Lower lobe of right lung (tissue), 2 donors: ENCODE data around the gene TP63. TPM values are rescaled to one million over a fixed set of nuclear protein-coding genes. Genes with fewer than 3 reads are reported as not detected.

Source experiments
- ATAC-seq, 2 donors: fragments of 200-7000 bp; cut with Tn5 transposase; one replicate each; pipeline ENCODE4 v1.9.1; 2020 to 2022; ENCODE audit warnings: mild to moderate bottlenecking in 2 of 2, moderate library complexity in 2 of 2
- DNase-seq: peaks from one replicate; pipeline ENCODE4 v3.0.0-alpha.2; 2020
- H3K27ac ChIP-seq: fragments of 200-600 bp; one replicate; pipeline ENCODE4 v1.8.0; 2022
- H3K27me3 ChIP-seq: fragments of 200-600 bp; one replicate; pipeline ENCODE4 v1.8.0; 2022; ENCODE audit warnings: low read depth
- H3K36me3 ChIP-seq: fragments of 200-600 bp; one replicate; pipeline ENCODE4 v1.8.0; 2022; ENCODE audit warnings: mild to moderate bottlenecking
- H3K4me1 ChIP-seq: fragments of 200-600 bp; one replicate; pipeline ENCODE4 v1.8.0; 2022
- H3K4me3 ChIP-seq: fragments of 200-600 bp; one replicate; pipeline ENCODE4 v1.8.0; 2022; ENCODE audit warnings: mild to moderate bottlenecking
- H3K9me3 ChIP-seq: fragments of 200-600 bp; one replicate; pipeline ENCODE4 v1.8.0; 2022
- CTCF ChIP-seq: fragments of 200-600 bp; IDR thresholded peaks from one replicate; pipeline ENCODE4 v1.8.0; 2022; ENCODE audit warnings: antibody characterized with exemption, mild to moderate bottlenecking
- intact Hi-C: fragments of 100-400 bp; cut with DNase I; formaldehyde crosslinking; loops from one replicate; pipeline ENCODE4 v1.11.0; 2022
- total RNA-seq: library from RNA; stranded (reverse); fragmentation: NEBNext Ultra II Directional; extraction: Animal tissue kit (Norgen Biotek cat#: 25700); gene quantifications from one replicate; pipeline ENCODE4 v1.2.1, GENCODE V29; 2021
- donor health status: DM: no; HTN: yes; CAD: no; lungs with severe emphysema.

The TP63 gene
- total RNA-seq, 1 donor from 2014 or later, result 2.1 TPM

GRCh38 chr3:189826566-189826965 is 195.4 kb downstream of the TP63 start:
- intact Hi-C loops, result no loop called here

GRCh38 chr3:189827108-189827507 is 195.9 kb downstream of the TP63 start:
- Histone ChIP-seq H3K9me3 (no peaks in the 10 kb centered on the region), H3K36me3 (no peaks in the 10 kb centered on the region), H3K27ac (no peak overlapping the region), H3K4me1 (no peaks in the 10 kb centered on the region), H3K27me3 (no peaks in the 10 kb centered on the region), H3K4me3 (no peak overlapping the region)
- no peak for TF ChIP-seq CTCF
- ATAC-seq (no peak), DNase-seq (no peak)
- intact Hi-C loops, result no loop called here

More at GRCh38 chr3:189826566-189826965, 195.4 kb downstream of the TP63 start:
- DNase-seq (no peak), ATAC-seq (no peak)
- no peaks in the 10 kb centered on the region for H3K4me1 ChIP-seq
- H3K9me3 ChIP-seq, result no peaks in the 10 kb centered on the region
- no peaks in the 10 kb centered on the region for H3K27me3 ChIP-seq
- no peaks in the 10 kb centered on the region for H3K36me3 ChIP-seq
- H3K4me3 ChIP-seq, result no peak overlapping the region
- TF ChIP-seq CTCF, result no peak
- no peak overlapping the region for H3K27ac ChIP-seq

DNA sequence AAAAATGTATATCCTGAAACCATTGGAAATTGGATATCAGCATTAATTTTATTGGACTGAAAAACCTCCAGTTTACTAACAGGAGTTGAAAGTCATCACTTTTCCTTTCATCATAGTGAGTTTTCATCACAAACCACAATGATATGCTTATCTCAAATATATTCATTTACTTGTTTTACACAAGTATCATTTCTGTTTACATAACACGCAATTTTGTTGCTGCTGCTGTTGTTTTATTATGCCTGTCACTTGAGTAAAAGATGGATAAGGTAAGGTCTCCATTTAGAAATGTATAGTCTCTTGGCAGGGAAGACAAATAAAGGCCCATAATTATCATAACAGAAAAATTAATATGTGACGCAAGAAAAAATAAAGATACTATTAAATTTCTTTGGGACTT is 199.2 kb downstream of the TP63 start:
- no peak for TF ChIP-seq CTCF
- Histone ChIP-seq H3K4me1 (no peaks in the 10 kb centered on the region), H3K9me3 (no peaks in the 10 kb centered on the region), H3K36me3 (no peaks in the 10 kb centered on the region), H3K27ac (no peak overlapping the region), H3K4me3 (no peak overlapping the region), H3K27me3 (no peaks in the 10 kb centered on the region)
- intact Hi-C loops, result no loop called here
- ATAC-seq (no peak), DNase-seq (no peak)

GRCh38 chr3:189833266-189833665 is 202.1 kb downstream of the TP63 start:
- intact Hi-C loops, result no loop called here
- Histone ChIP-seq H3K27ac (no peak overlapping the region), H3K4me1 (no peaks in the 10 kb centered on the region), H3K4me3 (no peak overlapping the region), H3K36me3 (no peaks in the 10 kb centered on the region), H3K27me3 (no peaks in the 10 kb centered on the region), H3K9me3 (no peaks in the 10 kb centered on the region)
- no peak for DNase-seq
- no peak for ATAC-seq
- TF ChIP-seq CTCF, result no peak

DNA sequence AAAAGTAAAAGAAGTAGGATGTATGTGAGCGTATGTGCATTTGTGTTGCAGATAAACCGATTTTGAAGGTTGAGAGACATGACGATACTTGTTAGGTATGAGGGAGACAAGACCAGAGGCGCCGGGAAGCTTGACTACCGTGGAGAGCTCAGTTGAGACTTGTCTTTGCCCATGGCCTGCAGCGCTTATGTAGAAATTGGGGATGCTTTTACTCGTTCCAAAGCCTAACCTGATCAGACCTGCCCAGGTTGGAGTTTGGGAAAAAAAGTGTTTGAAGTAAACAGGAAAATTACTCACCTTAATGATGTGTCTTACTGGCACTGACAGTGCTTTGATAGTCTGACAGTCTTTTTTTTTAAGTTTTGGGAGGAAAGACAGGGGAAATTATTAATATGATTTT is 202.8 kb downstream of the TP63 start:
- ATAC-seq (no peak), DNase-seq (no peak)
- intact Hi-C loops, result no loop called here
- Histone ChIP-seq H3K36me3 (no peaks in the 10 kb centered on the region), H3K4me3 (no peak overlapping the region), H3K4me1 (no peaks in the 10 kb centered on the region), H3K27me3 (no peaks in the 10 kb centered on the region), H3K9me3 (no peaks in the 10 kb centered on the region), H3K27ac (no peak overlapping the region)
- no peak for TF ChIP-seq CTCF

GRCh38 chr3:189834462-189834861 is 203.3 kb downstream of the TP63 start:
- no peaks in the 10 kb centered on the region for H3K9me3 ChIP-seq
- no peak overlapping the region for H3K27ac ChIP-seq
- no peaks in the 10 kb centered on the region for H3K27me3 ChIP-seq
- no peaks in the 10 kb centered on the region for H3K36me3 ChIP-seq
- H3K4me3 ChIP-seq, result no peak overlapping the region
- H3K4me1 ChIP-seq, result no peaks in the 10 kb centered on the region
- intact Hi-C loops, result no loop called here
- no peak for TF ChIP-seq CTCF
- DNase-seq, result no peak
- no peak for ATAC-seq
